ENCODE data around the gene PGM2L1.
A peak's percentile ranks its signal among the peaks of the same experiment; 100 is the strongest.

The PGM2L1 gene

GRCh38 chr11:74443071-74443864, 45.0 kb upstream of the PGM2L1 start (continued):
- no peak for TF ChIP-seq ZEB2 (tag by site-specific recombination; IDR thresholded peaks at IDR 0.05)
- TF ChIP-seq, protein P1, sequence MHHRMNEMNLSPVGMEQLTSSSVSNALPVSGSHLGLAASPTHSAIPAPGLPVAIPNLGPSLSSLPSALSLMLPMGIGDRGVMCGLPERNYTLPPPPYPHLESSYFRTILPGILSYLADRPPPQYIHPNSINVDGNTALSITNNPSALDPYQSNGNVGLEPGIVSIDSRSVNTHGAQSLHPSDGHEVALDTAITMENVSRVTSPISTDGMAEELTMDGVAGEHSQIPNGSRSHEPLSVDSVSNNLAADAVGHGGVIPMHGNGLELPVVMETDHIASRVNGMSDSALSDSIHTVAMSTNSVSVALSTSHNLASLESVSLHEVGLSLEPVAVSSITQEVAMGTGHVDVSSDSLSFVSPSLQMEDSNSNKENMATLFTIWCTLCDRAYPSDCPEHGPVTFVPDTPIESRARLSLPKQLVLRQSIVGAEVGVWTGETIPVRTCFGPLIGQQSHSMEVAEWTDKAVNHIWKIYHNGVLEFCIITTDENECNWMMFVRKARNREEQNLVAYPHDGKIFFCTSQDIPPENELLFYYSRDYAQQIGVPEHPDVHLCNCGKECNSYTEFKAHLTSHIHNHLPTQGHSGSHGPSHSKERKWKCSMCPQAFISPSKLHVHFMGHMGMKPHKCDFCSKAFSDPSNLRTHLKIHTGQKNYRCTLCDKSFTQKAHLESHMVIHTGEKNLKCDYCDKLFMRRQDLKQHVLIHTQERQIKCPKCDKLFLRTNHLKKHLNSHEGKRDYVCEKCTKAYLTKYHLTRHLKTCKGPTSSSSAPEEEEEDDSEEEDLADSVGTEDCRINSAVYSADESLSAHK (tag by site-specific recombination; IDR thresholded peaks at IDR 0.05) = peak; percentile 55
- TF ChIP-seq, protein P2, sequence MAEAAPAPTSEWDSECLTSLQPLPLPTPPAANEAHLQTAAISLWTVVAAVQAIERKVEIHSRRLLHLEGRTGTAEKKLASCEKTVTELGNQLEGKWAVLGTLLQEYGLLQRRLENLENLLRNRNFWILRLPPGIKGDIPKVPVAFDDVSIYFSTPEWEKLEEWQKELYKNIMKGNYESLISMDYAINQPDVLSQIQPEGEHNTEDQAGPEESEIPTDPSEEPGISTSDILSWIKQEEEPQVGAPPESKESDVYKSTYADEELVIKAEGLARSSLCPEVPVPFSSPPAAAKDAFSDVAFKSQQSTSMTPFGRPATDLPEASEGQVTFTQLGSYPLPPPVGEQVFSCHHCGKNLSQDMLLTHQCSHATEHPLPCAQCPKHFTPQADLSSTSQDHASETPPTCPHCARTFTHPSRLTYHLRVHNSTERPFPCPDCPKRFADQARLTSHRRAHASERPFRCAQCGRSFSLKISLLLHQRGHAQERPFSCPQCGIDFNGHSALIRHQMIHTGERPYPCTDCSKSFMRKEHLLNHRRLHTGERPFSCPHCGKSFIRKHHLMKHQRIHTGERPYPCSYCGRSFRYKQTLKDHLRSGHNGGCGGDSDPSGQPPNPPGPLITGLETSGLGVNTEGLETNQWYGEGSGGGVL (tag by site-specific recombination; IDR thresholded peaks at IDR 0.05) = no peak
- no peak for TF ChIP-seq ZSCAN18 (tag by site-specific recombination; IDR thresholded peaks at IDR 0.05)

GRCh38 chr11:74442636-74443035, 44.4 kb upstream of the PGM2L1 start:
- no peak overlapping the region for H3K4me3 ChIP-seq (ENCODE audit: low read depth, low read length)
- H3K9me3 ChIP-seq (ENCODE audit: control insufficient read depth, insufficient read depth, low read depth, low read length) = no peaks in the 10 kb centered on the region
- peaks cover 3% of the 10 kb centered on the region; the same call in 1 of the 2 replicates for H3K4me1 ChIP-seq (ENCODE audit: control insufficient read depth, insufficient read depth, low read length)
- CTCF ChIA-PET = interaction anchor here (0.8 to 13.1 kb wide), 6 partner anchors 42 to 186 kb away, joined by 3 to 221 read pairs (median 4); no protein-coding TSS in a partner anchor
- H3K36me3 ChIP-seq (ENCODE audit: control insufficient read depth in 2 of 2, insufficient read depth in 1 of 2, low read length in 2 of 2) = no peaks in the 10 kb centered on the region
- POLR2A ChIA-PET = interaction anchor here (0.5 kb wide), 1 partner anchor 44 kb away, joined by 3 read pairs; no protein-coding TSS in a partner anchor
- peak overlapping the region; percentile 59 for H3K27ac ChIP-seq (ENCODE audit: extremely low read depth, low read depth, low read length)
- TF ChIP-seq, protein P3, sequence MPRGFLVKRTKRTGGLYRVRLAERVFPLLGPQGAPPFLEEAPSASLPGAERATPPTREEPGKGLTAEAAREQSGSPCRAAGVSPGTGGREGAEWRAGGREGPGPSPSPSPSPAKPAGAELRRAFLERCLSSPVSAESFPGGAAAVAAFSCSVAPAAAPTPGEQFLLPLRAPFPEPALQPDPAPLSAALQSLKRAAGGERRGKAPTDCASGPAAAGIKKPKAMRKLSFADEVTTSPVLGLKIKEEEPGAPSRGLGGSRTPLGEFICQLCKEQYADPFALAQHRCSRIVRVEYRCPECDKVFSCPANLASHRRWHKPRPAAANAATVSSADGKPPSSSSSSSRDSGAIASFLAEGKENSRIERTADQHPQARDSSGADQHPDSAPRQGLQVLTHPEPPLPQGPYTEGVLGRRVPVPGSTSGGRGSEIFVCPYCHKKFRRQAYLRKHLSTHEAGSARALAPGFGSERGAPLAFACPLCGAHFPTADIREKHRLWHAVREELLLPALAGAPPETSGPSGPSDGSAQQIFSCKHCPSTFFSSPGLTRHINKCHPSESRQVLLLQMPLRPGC (tag by site-specific recombination; IDR thresholded peaks at IDR 0.05) = peak; percentile 25; the same call in 1 of the 2 replicates
- TF ChIP-seq ZFP69B (tag by site-specific recombination; IDR thresholded peaks at IDR 0.05) (0 out of 2 replicates have a peak, but pooled peaks have one; percentile 16), ZNF768 (tag by site-specific recombination; IDR thresholded peaks at IDR 0.05) (no peak)
- TF ChIP-seq, protein P4, sequence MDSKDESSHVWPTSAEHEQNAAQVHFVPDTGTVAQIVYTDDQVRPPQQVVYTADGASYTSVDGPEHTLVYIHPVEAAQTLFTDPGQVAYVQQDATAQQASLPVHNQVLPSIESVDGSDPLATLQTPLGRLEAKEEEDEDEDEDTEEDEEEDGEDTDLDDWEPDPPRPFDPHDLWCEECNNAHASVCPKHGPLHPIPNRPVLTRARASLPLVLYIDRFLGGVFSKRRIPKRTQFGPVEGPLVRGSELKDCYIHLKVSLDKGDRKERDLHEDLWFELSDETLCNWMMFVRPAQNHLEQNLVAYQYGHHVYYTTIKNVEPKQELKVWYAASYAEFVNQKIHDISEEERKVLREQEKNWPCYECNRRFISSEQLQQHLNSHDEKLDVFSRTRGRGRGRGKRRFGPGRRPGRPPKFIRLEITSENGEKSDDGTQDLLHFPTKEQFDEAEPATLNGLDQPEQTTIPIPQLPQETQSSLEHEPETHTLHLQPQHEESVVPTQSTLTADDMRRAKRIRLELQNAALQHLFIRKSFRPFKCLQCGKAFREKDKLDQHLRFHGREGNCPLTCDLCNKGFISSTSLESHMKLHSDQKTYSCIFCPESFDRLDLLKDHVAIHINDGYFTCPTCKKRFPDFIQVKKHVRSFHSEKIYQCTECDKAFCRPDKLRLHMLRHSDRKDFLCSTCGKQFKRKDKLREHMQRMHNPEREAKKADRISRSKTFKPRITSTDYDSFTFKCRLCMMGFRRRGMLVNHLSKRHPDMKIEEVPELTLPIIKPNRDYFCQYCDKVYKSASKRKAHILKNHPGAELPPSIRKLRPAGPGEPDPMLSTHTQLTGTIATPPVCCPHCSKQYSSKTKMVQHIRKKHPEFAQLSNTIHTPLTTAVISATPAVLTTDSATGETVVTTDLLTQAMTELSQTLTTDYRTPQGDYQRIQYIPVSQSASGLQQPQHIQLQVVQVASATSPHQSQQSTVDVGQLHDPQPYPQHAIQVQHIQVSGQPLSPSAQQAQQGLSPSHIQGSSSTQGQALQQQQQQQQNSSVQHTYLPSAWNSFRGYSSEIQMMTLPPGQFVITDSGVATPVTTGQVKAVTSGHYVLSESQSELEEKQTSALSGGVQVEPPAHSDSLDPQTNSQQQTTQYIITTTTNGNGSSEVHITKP (tag by site-specific recombination; IDR thresholded peaks at IDR 0.05) = peak; percentile 75

- no peaks in the 10 kb centered on the region for H3K9me3 ChIP-seq (ENCODE audit: control insufficient read depth, insufficient read depth, low read depth, low read length)
- no peak for TF ChIP-seq HOXA7 (CRISPR knock-in tag; IDR thresholded peaks at IDR 0.05; ENCODE audit: borderline replicate concordance)
- no peak for TF ChIP-seq ZNF202 (tag by site-specific recombination; IDR thresholded peaks at IDR 0.05; ENCODE audit: borderline replicate concordance)
Measured at GRCh38 chr11:74438681-74439080, 40.4 kb upstream of the PGM2L1 start.

More at GRCh38 chr11:74438681-74439080, 40.4 kb upstream of the PGM2L1 start:
- H3K27ac ChIP-seq (ENCODE audit: extremely low read depth, low read depth, low read length) = no peak overlapping the region
- POLR2A ChIA-PET = interaction anchor here (1.5 kb wide), 1 partner anchor 40 kb away, joined by 3 read pairs; no protein-coding TSS in a partner anchor
- no peak overlapping the region for H3K4me3 ChIP-seq (ENCODE audit: low read depth, low read length)
- CTCF ChIA-PET = interaction anchor here (0.7 to 2.1 kb wide), 5 partner anchors 9 to 776 kb away, joined by 3 to 10 read pairs (median 5); no protein-coding TSS in a partner anchor
- 0 out of 2 replicates have a peak, but pooled peaks cover under 1% of the 10 kb centered on the region for H3K4me1 ChIP-seq (ENCODE audit: control insufficient read depth, insufficient read depth, low read length)
- H3K36me3 ChIP-seq (ENCODE audit: control insufficient read depth in 2 of 2, insufficient read depth in 1 of 2, low read length in 2 of 2) = no peaks in the 10 kb centered on the region

Measured in HEK293 (cell line).